Breast epithelium (tissue), 3 donors: ENCODE results near the gene NGF.

Source experiments
- CTCF ChIP-seq, 3 donors: fragments of 450-650 bp; IDR thresholded peaks; one replicate each; pipeline ENCODE4 v1.5.1; 2016 to 2017; ENCODE audit warnings: antibody characterized with exemption in 3 of 3, mild to moderate bottlenecking in 3 of 3, moderate library complexity in 3 of 3
- POLR2A ChIP-seq: fragments of 450-650 bp; IDR thresholded peaks from one replicate; pipeline ENCODE4 v1.6.1; 2016; ENCODE audit warnings: antibody characterized with exemption, mild to moderate bottlenecking, moderate library complexity

- TF ChIP-seq CTCF (IDR thresholded peaks at IDR 0.05) (no peak), POLR2A (no peak)
Observed at GRCh38 chr1:115365738-115366137, 27.7 kb upstream of the NGF start.
